ENCODE results near the gene CFAP73.
"Not testable (repeated sequence)": the region's sequence is repeated elsewhere in the genome, so short reads cannot be mapped to it uniquely, and the experiment has no call there.

The CFAP73 gene

DNA sequence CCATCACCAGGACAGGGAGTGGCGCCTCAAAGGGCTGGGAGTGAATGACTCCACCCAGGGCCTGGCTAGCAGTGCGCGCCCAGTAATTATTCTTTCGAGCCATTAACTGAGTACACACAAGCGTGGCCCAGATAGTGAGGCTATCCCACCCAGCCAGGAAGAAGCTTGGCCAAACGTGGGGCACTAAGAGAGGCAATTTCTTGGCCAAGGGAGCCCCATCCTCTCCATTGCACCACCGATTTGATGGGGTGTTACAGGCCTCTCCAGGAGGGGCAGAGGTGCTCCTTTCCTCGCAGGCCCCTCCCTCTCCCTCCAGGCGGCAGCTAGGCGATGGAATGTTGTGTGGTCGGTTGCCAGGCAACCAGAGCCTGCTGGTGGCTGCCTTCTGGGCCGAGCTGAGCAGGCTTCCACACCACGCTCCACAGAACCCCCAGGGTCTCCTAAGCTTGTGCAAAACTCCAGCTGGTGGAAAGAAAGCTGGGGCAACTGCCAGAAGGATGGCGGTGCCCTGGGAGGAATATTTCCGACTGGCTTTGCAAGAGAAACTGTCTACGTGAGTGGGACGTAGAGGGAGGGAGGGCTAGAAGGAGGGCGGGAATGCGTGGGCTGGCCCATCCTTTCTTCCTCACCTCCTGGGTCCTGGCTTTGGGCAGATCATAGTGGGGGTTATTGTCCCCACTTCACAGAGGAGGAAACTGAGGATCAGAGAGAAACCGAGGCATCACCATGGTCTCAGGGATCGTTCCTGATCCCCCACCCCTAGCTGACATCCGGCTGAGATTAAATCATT lies at the start of gene CFAP73:
Gene CFAP73 (plus strand): TSS at position 364 of the 790 bp plus-strand sequence. CDS start 134 bp downstream, at position 498.
- peak; percentile 61 for DNase-seq (ENCODE audit: low read depth)

DNA sequence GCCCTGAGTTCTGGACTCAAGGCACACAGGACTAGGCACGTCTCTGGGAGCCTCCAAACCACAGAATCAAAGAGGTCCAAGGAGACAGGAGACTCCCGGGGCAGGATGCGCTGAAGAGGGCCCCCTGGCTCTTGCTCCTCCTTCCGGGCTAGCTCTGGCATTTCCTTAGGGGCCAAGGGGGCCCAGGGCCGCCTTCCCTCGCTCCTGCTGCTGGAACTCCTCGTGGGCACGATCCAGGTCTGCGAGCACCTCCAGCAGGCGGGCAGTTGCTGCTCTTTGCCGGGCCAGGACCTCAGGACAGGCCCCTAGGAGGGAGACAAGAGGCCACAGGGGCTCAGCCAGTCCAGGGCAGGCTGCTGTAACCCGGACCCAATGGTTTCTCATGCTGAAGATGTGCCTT lies 49.8 kb upstream of the CFAP73 start:
- DNase-seq (ENCODE audit: low read depth), result no peak

DNA sequence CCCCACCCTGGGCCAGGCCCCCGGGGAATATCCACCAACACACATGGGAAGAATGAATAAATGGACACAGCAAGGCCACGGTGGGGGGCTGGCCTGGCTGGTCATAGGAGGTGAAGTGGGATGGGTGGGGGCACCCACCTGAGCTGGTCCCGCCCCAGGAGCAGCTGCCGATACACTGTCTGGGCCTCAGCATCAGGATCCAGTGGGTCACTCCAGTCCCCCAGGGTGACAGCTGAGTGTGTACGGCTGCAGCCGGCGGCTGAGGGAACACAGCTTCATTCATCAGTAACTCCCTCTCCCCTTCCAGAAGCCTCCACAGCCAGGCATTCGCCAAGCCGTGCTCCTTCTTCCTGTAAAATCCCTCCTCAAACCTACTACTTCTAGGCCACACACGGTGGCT lies 47.8 kb upstream of the CFAP73 start:
- DNase-seq (ENCODE audit: low read depth), result no peak

DNA sequence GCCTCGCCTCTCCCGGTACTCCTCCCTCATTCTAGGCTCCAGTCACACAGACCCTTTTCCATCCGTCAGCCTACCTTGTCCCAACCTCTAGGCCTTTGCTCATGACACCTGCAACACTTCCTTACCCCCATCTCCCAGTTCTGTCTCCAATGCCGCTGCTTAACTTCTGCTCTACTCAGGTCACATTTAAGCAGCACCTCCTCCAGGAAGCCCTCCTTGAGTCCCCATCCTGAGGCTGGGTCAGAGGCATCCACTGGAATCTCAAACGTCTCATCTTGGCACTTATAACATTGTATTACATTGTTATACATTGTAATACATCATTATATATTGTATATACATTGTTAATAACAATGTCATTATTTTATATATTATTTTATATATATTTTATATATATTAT lies 46.7 kb upstream of the CFAP73 start:
- no peak for DNase-seq (ENCODE audit: low read depth)

DNA sequence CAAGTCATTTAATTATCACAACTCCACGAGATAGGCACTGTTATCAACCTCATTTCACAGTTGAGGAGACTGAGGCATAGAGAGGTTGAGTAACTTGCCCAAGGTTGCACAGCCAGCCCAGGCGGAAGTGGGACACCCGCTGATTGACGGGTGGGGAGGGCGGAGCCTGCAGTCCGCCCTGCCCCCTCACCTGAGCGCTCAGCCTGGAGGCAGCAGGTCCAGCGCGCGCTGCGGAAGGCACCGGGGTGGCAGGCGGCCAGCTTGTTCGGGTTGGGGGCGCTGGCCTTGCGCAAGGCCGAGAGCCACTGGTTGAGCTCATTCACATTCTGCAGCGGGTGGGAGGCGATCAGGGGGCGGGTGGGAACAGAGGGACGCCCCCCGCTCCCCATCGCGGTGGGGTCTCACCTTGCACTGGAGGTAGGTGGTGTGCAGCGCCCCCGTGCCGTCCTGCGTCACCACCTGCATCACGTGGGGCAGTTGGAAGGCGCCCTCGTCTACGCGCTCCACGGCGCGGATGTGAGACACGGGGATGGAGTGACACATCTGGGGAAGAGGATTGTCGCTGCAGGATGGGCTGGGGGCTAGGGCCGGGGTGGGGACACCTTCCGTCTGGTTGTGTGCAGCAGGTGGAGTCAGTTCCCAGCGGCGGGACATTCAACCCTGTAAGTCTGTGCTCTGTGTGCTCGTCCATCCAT lies 45.6 kb upstream of the CFAP73 start:
- DNase-seq (ENCODE audit: low read depth), result no peak

DNA sequence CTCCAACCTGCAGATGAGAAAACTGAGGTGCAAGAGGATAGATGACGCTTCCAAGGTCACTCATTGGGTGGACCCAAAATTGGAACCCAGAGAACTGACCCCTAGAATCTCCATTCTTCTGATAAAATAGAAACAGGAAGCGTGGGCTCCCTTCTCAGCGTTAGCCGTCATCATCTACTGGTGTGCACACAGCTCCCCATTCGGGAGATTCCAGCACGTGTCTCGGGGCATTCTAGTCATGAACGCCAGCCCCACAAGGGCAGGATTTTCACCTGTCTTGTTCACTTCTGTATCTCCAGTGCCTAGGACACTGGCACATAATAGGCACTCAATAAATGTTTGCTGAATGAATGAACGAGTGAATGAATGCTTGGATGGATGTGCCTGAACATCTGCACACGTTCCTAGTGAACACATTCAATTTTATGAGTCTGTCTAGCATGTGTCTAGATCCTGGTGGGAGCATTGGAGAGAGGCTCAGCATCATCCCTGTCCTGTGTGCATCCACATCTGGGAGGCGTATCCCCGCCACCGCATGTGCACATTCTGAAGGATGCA lies 44.5 kb upstream of the CFAP73 start:
- DNase-seq (ENCODE audit: low read depth), result no peak

DNA sequence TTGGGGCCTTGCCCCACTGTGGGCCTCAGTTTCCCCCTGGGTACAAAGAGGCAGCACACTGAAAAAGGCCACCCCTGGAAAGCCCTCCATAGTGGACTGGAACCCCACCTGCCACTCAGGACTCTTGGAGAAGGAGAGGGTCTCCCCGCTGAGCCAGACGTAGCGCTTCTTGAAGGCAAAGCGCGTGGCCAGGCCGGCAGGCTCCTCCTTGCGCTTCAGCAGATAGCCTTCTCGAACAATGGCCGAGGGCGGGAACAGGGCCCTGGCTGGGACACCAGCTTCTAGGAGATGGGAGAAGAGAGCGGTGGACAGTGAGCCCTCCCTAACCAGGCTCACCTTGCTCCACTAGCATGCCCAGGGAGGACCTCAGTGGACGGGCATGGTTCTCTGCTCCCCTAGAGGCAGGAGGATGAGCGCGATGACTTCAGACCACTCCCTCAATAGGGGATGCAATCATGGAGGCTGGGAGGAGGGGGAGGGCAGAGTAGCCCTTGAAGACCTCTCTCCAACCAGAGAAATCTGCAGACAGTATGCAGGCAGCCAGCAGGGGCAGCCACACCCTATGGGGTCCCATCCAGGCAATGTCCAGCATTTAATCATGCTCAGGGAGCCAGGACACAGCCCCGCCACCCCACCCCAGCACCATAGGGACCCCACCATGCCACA lies 43.8 kb upstream of the CFAP73 start:
- no peak for DNase-seq (ENCODE audit: low read depth)

DNA sequence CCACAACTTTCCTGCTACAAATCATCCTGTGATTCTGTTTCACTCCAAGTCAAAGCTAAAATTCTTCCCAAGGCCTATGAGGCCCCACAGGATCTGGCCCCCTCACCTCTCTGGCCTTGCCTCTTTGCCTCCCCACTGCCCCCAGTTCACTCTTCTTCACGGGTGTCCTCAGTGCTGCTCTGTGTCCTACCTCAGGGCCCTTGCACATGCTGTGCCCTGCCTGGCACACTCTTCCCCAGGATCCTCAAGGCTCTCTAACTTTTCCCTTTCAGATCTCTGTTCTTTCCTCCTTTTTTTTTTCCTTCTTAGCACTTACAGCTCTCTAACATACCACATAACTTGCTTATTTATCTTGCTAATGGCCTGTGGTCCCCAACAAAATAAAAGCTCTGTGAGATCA lies 43.2 kb upstream of the CFAP73 start:
- no peak for DNase-seq (ENCODE audit: low read depth)

DNA sequence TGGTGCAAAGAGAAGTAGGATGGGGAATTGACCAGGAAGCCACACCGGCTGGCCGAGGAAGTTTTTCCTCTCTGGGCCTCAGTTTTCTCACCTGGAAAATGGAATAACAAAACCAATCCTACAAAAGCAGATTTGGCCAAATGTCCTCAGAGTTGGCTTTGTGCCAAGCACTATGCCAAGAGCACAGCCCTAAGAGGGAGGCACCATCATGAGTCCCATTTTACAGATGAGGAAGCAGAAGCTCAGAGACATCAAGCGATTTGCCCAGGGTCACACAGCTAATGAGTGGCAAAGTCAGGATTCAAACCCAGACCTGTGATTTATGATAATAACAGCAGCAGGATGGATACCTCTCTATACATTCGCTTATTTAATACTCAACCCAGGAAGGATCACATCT lies 41.2 kb upstream of the CFAP73 start:
- DNase-seq (ENCODE audit: low read depth), result no peak

DNA sequence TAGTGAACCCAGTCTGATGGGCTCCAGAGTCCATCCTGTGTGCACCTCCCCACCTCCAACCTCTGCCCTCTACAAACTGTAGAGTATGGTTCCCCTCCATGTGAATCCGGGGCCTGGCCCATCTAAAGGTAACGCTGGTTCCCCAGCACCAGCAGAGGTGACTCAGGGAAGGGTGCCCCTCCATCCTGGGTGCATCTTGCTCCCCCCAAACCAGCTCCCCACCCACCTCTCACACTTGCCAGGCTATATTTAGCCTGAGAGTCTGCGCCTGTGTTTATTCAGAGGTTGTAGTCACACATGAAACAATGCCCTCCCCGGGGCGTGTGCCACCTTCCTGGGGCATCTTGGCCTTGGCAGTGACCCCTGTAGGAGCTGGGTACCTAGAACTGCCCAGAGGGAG lies 40.2 kb upstream of the CFAP73 start:
- no peak for DNase-seq (ENCODE audit: low read depth)

DNA sequence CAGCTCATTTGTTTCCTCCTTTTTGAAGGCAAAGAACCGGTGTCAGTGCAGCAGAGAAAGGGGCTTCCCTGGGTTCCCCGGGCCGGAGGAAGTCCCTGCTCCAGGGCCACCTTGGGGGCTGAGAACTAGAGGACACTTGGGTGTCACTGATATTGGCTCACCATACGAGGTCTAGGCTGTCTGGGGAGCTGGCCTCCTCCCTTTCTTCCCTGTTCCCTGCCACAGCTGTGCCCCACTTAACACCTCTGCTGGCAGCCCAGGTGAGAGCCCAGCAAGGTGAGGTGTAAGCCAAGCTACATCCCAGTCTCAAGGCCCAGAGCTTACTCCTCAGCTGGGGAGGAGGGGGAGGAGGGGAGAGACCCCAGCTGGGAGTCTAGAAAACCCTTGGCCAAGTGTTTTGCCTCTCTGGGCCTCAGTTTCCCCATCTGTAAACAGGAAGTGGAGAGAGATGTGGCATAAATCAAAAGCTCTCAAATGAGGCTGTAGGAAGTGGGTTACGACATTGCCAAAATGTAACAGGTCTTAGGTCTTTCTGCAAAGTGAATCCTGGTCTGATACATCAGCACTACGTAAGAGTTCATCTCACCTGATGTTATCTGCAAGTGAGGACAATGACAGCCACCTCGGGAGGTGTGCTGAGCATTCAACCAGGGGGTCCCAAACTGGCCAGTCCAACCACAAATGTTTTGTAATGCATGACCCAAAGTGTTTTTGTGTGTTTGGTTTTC lies 39.5 kb upstream of the CFAP73 start:
- DNase-seq (ENCODE audit: low read depth), result no peak

DNA sequence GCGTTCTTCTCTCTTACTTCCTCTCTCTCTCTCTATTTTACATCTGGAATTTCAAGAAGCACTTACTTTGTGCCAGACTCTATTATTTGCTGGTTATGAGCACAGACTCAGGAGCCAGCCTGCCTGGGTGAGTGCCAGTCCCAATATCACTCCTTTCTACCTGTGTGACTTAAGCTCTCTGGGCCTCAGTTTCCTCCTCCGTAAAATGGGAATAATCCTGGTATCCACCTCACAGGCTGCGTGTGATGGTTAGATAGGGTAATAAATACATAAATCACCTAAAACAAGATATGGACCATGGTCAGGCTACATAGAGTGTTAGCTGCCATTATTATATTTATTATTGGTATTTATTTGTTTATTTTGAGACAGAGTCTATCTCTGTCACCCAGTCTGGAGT lies 38.3 kb upstream of the CFAP73 start:
- no peak for DNase-seq (ENCODE audit: low read depth)

DNA sequence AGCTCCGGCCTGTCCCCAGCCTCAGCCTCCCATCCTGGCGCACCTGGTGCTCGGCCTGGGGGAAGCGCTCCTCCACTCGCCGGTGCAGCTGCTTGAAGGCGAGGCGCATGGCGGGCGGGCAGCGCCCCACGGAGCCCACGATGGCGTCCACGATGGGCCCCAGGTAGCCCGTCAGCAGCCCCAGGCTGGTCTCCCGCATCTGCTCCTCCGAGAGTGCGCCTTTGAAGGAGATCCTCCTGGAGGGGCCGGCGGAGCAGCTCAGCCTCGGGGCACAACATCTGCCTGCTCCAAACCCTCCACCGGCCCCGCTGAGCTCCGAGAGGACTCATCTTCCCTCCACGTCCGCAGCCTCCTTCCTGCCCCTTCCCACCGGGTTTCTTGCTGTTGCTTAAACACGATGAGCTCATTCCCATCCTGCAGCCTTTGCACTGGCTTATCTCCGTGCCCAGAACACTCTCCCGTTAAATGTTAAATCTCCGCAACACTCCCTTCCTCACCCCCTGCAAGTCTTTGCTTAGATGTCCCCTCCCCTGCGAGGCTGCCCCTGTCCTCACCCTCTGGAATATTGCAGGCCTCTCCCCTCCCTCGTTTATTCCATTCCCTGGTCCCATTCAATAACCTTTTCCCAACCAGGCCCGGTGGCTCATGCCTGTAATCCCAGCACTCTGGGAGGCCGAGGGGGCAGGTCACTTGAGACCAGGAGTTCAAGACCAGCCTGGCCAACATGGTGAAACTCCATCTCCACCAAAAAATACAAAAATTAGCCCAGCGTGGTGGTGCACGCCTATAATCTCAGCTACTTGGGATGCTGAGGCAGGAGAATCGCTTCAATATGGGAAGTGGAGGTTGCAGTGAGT lies 37.3 kb upstream of the CFAP73 start:
- DNase-seq (ENCODE audit: low read depth), result no peak

DNA sequence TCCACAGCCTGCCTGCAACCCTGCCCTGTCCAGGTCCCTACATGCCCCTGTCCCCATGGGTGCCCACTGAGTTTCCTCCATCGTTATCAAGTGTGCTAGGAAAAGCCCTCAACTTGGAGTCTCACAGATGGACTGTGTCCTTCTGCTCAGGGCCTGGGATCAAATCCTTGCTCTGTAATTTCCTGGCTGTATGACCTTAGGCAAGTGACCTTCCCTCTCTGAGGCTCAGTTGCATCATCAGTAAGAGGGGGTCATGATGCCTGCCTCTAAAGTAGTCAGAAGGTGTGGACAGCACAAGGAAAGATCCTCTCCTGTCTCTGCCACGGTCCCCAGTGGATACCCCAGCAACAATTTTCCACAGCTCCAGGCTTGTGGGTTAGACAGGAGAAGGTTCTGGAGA lies 36.1 kb upstream of the CFAP73 start:
- DNase-seq (ENCODE audit: low read depth), result no peak

DNA sequence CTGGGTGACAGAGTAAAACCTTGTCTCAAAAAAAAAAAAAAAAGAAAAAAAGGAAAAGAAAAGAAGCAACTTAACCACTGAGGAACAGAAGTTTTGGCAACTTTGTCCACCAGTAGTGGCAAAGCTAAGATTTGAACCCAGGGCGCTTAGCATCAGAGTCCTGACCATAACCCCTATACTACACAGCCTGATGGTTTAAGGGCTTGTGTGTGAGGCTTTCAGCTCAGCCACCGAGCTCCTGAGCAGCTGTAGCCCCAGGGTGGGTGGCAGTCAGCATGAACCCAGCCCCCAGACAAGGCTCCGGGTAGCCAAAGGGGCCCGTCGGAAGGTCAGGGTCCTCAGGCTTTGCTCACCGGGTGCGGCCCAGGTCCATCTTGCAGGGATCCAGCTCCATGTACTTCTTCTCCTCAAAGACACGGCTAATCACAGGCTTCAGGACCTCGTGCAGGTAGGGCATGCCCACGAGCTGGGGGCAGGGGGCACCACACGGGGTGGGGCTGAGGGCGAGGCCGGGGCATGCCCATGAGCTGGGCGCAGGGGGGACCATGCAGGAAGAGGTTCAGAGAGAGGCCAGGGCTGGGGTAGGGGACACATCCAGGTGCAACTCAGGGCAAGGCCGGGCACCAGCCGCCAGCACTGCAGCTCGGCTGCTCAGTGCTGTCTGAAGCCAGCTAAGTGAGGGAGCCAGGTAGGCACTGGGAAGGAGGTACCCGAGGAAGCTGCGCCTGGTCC lies 34.9 kb upstream of the CFAP73 start:
- DNase-seq (ENCODE audit: low read depth), result no peak

DNA sequence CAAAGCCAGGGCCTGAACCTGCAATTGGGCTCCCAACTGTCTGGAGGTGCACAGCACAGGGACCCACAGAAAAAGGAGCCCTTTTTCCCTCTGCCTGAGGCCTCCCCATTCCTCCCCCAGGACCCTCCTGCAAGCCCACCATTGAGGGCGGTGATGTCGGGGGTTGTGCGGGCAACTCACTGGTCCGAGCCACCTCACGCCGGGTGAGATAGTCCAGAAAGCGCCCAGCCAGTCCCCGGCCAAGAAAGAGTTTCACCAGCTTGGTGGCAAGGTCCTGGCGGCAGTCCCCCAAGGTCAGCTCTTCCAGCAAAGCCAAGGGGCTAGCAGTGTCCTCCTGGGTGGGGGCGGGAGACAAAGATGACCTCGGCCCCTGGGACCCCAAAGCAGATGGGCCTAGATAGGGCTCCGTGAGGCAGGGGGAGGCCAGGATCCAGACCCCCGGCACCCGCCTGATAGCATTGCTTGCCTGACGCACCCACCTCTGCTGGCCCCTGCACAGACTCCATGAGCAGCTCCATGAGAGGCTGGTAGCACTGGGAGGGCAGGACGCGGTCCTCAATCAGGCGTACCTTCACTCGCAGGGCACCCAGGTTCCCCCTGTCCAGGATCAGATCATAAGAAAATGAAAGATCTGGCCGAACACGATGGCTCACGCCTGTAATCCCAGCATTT lies 33.9 kb upstream of the CFAP73 start:
- DNase-seq (ENCODE audit: low read depth), result no peak

DNA sequence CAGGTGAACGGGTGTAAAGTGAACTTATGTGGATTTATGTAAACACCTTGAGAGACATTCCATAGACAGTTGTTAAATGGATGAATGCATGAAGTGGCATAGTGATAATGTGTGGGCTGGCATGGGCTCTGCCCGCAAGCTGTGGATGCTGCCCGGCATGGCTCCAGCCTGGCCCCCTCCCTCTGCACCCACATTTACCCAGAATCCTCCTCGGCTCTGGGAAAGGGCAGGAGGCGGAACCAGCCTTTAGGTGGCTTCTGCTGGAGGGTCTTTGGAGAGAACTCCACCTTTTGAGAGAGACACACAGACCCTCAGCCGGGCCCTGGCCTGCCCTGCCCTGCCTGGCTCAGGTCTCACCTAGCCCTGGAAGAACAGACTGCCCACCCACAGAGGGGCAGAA lies 32.6 kb upstream of the CFAP73 start:
- DNase-seq (ENCODE audit: low read depth), result no peak

DNA sequence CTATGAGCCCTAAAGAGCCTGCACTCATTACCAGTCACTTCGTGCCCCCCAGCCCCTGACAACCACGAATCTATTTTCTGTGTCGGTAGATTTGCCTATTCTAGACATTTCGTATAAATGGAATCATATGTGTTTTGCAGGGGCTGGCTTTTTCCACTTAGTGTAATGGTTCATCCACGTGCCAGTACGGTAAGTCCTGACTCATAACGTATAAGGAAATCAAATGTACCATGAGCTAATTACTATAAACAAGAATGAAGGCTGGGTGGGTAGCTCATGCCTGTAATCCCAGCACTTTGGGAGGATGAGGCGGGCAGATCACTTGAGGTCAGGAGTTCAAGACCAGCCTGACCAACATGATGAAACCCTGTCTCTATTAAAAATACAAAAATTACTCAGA lies 31.8 kb upstream of the CFAP73 start:
- DNase-seq (ENCODE audit: low read depth), result not testable (repeated sequence)

DNA sequence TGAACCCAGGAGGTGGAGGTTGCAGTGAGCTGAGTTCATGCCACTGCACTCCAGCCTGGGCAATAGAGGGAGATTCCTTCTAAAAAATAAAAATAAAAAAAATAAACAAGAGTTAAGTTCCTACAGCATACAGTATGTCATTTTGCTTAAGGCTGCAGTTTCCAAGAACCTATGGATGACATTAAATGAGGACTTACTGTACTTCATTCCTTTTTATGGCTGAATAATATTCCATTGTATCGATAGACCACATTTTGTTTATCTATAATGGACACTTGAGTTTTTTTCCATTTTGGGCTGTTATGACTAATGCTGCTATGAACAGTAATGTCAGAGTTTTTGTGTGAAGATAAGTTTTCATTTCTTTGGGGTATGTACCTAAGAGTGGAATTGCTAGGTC lies 31.4 kb upstream of the CFAP73 start:
- no peak for DNase-seq (ENCODE audit: low read depth)
